MM.1S (cell line): Measurements from ENCODE around the gene RASGEF1B.
A peak's percentile ranks its signal among the peaks of the same experiment; 100 is the strongest.

Experiments
- DNase-seq: peaks from one replicate; pipeline ENCODE4 v3.0.0-alpha.2; 2015
- H2AFZ ChIP-seq: fragments of 300-600 bp; sonication (generic); 2 replicates; pipeline ENCODE4 v1.6.0; 2016; ENCODE audit warnings: antibody characterized with exemption, low read length
- H3F3A ChIP-seq: fragments of 300-600 bp; sonication (generic); 2 replicates; pipeline ENCODE4 v1.6.1; 2016; ENCODE audit warnings: mild to moderate bottlenecking, antibody characterized with exemption, low read length, moderate library complexity, mixed read lengths; ENCODE audit not compliant: insufficient read depth
- H3K27ac ChIP-seq: fragments of 300-600 bp; sonication (generic); 2 replicates; pipeline ENCODE4 v1.5.1; 2016; ENCODE audit warnings: mild to moderate bottlenecking, low read length
- H3K27me3 ChIP-seq: fragments of 300-600 bp; sonication (generic); replicated peaks from 2 replicates; pipeline ENCODE4 v1.6.0; 2016; ENCODE audit warnings: low read length; ENCODE audit not compliant: insufficient read depth
- H3K36me3 ChIP-seq: fragments of 300-600 bp; sonication (generic); replicated peaks from 2 replicates; pipeline ENCODE4 v1.6.1; 2016; ENCODE audit warnings: mild to moderate bottlenecking, low read length, mixed read lengths; ENCODE audit not compliant: insufficient read depth
- H3K4me1 ChIP-seq: fragments of 300-600 bp; sonication (generic); 2 replicates; pipeline ENCODE4 v1.6.1; 2016; ENCODE audit warnings: low read length, mixed read lengths
- H3K4me2 ChIP-seq: fragments of 300-600 bp; sonication (generic); 2 replicates; pipeline ENCODE4 v1.6.0; 2016; ENCODE audit warnings: low read depth, low read length
- H3K4me3 ChIP-seq: fragments of 300-600 bp; sonication (generic); 2 replicates; pipeline ENCODE4 v1.5.1; 2016; ENCODE audit warnings: low read length, mixed read lengths
- H3K79me2 ChIP-seq: fragments of 300-600 bp; sonication (generic); 2 replicates; pipeline ENCODE4 v1.6.1; 2016; ENCODE audit warnings: mixed run types, low read length, mixed read lengths
- H3K9ac ChIP-seq: fragments of 300-600 bp; sonication (generic); 2 replicates; pipeline ENCODE4 v1.6.1; 2016; ENCODE audit warnings: low read length, mixed read lengths
- H3K9me2 ChIP-seq: fragments of 300-600 bp; sonication (generic); replicated peaks from 2 replicates; pipeline ENCODE4 v1.6.1; 2016; ENCODE audit warnings: mild to moderate bottlenecking, low read length, mixed read lengths; ENCODE audit not compliant: insufficient read depth
- H3K9me3 ChIP-seq: fragments of 300-600 bp; sonication (generic); replicated peaks from 2 replicates; pipeline ENCODE4 v1.6.1; 2016; ENCODE audit warnings: mild to moderate bottlenecking, low read length, mixed read lengths; ENCODE audit not compliant: insufficient read depth
- H4K20me1 ChIP-seq: fragments of 300-600 bp; sonication (generic); 2 replicates; pipeline ENCODE4 v1.6.1; 2016; ENCODE audit warnings: mild to moderate bottlenecking, low read length, moderate library complexity, mixed read lengths; ENCODE audit not compliant: insufficient read depth
- CTCF ChIP-seq: fragments of 300-600 bp; sonication (generic); IDR thresholded peaks from 2 replicates; pipeline ENCODE4 v1.5.1; 2016; ENCODE audit warnings: antibody characterized with exemption, low read length, mixed read lengths
- EZH2 ChIP-seq: fragments of 300-600 bp; sonication (generic); optimal IDR thresholded peaks from 2 replicates; pipeline ENCODE3; 2017; ENCODE audit warnings: low read depth, mild to moderate bottlenecking, antibody characterized with exemption, low read length, mixed read lengths
- EZH2phosphoT487 ChIP-seq: fragments of 300-600 bp; sonication (generic); IDR thresholded peaks from 2 replicates; pipeline ENCODE4 v1.6.1; 2018; ENCODE audit warnings: antibody characterized with exemption, low read length

Gene RASGEF1B

GRCh38 chr4:81512001-81512756, 40.5 kb upstream of the RASGEF1B start:
- no peak overlapping the region for H3K9ac ChIP-seq
- no peak overlapping the region for H3K4me3 ChIP-seq
- peaks cover 55% of the 10 kb centered on the region for H3K4me1 ChIP-seq
- H2AFZ ChIP-seq, result no peak overlapping the region
- TF ChIP-seq EZH2phosphoT487, result no peak
- TF ChIP-seq CTCF, result no peak
- TF ChIP-seq EZH2, result no peak
- no peak for DNase-seq
- H3K27me3 ChIP-seq, result no peaks in the 10 kb centered on the region
- no peaks in the 10 kb centered on the region for H3K9me2 ChIP-seq
- H3K79me2 ChIP-seq, result no peaks in the 10 kb centered on the region
- no peak overlapping the region for H3K4me2 ChIP-seq
- no peaks in the 10 kb centered on the region for H3K9me3 ChIP-seq
- no peaks in the 10 kb centered on the region for H4K20me1 ChIP-seq
- H3K36me3 ChIP-seq, result no peaks in the 10 kb centered on the region
- no peak overlapping the region for H3K27ac ChIP-seq
- peaks cover 17% of the 10 kb centered on the region for H3F3A ChIP-seq

GRCh38 chr4:81510643-81511178, 39.0 kb upstream of the RASGEF1B start:
- H3K4me3 ChIP-seq, result no peak overlapping the region
- H3K9me2 ChIP-seq, result no peaks in the 10 kb centered on the region
- TF ChIP-seq EZH2, result no peak
- no peaks in the 10 kb centered on the region for H3K9me3 ChIP-seq
- H3K36me3 ChIP-seq, result no peaks in the 10 kb centered on the region
- peak overlapping the region; percentile 50; the same call in 1 of the 2 replicates for H3K4me2 ChIP-seq
- H3K9ac ChIP-seq, result no peak overlapping the region
- peak overlapping the region; percentile 66; the same call in 1 of the 2 replicates for H3K27ac ChIP-seq
- H3K4me1 ChIP-seq, result peaks cover 70% of the 10 kb centered on the region
- H3F3A ChIP-seq, result peaks cover 25% of the 10 kb centered on the region
- no peaks in the 10 kb centered on the region for H4K20me1 ChIP-seq
- H3K27me3 ChIP-seq, result no peaks in the 10 kb centered on the region
- H2AFZ ChIP-seq, result no peak overlapping the region
- H3K79me2 ChIP-seq, result no peaks in the 10 kb centered on the region
- no peak for DNase-seq

GRCh38 chr4:81509822-81510221, 38.1 kb upstream of the RASGEF1B start:
- Histone ChIP-seq H2AFZ (no peak overlapping the region), H3K36me3 (no peaks in the 10 kb centered on the region), H3K4me1 (peaks cover 77% of the 10 kb centered on the region), H3K4me2 (peak overlapping the region; percentile 50), H3K4me3 (no peak overlapping the region), H3K9me2 (no peaks in the 10 kb centered on the region), H3K9ac (peak overlapping the region; percentile 38; the same call in 1 of the 2 replicates), H3K27me3 (no peaks in the 10 kb centered on the region), H3K79me2 (no peaks in the 10 kb centered on the region), H3K9me3 (no peaks in the 10 kb centered on the region), H3F3A (peaks cover 34% of the 10 kb centered on the region), H4K20me1 (no peaks in the 10 kb centered on the region), H3K27ac (peak overlapping the region; percentile 66; the same call in 1 of the 2 replicates)
- no peak for TF ChIP-seq CTCF
- TF ChIP-seq EZH2phosphoT487, result no peak
- DNase-seq, result peak; percentile 82

GRCh38 chr4:81509191-81509590, 37.5 kb upstream of the RASGEF1B start:
- Histone ChIP-seq H3K4me3 (no peak overlapping the region), H4K20me1 (no peaks in the 10 kb centered on the region), H3K9me2 (no peaks in the 10 kb centered on the region), H3K27me3 (no peaks in the 10 kb centered on the region), H3K9ac (peak overlapping the region; percentile 38; the same call in 1 of the 2 replicates), H3F3A (peaks cover 37% of the 10 kb centered on the region), H3K4me1 (peaks cover 80% of the 10 kb centered on the region), H3K9me3 (no peaks in the 10 kb centered on the region), H3K4me2 (peak overlapping the region; percentile 50), H2AFZ (no peak overlapping the region), H3K79me2 (no peaks in the 10 kb centered on the region), H3K36me3 (no peaks in the 10 kb centered on the region), H3K27ac (peak overlapping the region; percentile 66; the same call in 1 of the 2 replicates)
- no peak for DNase-seq
- TF ChIP-seq EZH2phosphoT487 (no peak), CTCF (no peak), EZH2 (no peak)
